GM10248 (cell line): Measurements from ENCODE around the gene MYOM3.
"Not testable (repeated sequence)": the region's sequence is repeated elsewhere in the genome, so short reads cannot be mapped to it uniquely, and the experiment has no call there.

ENCODE experiments used
- CTCF ChIA-PET: fragments of 300-600 bp; sonication (Branson Sonifier 250); formaldehyde crosslinking; extraction: SDS; loops from one replicate; lab custom pipeline; 2021; ENCODE audit warnings: antibody characterized with exemption; lab: Yijun Ruan, JAX
- POLR2A ChIA-PET: fragments of 350-650 bp; sonication (Branson Sonifier 250); formaldehyde crosslinking; extraction: SDS; loops from one replicate; lab custom pipeline; 2020; ENCODE audit warnings: antibody characterized with exemption; lab: Yijun Ruan, JAX
- DNase-seq: peaks from one replicate; pipeline ENCODE4 v3.0.0; 2012; ENCODE audit errors: extremely low spot score
- CTCF ChIP-seq: IDR thresholded peaks from 2 replicates; pipeline ENCODE4 v1.5.1; 2012; ENCODE audit warnings: mild to moderate bottlenecking, low read depth; ENCODE audit errors: extremely low read depth, missing control alignments, control extremely low read depth

MYOM3 gene

DNA sequence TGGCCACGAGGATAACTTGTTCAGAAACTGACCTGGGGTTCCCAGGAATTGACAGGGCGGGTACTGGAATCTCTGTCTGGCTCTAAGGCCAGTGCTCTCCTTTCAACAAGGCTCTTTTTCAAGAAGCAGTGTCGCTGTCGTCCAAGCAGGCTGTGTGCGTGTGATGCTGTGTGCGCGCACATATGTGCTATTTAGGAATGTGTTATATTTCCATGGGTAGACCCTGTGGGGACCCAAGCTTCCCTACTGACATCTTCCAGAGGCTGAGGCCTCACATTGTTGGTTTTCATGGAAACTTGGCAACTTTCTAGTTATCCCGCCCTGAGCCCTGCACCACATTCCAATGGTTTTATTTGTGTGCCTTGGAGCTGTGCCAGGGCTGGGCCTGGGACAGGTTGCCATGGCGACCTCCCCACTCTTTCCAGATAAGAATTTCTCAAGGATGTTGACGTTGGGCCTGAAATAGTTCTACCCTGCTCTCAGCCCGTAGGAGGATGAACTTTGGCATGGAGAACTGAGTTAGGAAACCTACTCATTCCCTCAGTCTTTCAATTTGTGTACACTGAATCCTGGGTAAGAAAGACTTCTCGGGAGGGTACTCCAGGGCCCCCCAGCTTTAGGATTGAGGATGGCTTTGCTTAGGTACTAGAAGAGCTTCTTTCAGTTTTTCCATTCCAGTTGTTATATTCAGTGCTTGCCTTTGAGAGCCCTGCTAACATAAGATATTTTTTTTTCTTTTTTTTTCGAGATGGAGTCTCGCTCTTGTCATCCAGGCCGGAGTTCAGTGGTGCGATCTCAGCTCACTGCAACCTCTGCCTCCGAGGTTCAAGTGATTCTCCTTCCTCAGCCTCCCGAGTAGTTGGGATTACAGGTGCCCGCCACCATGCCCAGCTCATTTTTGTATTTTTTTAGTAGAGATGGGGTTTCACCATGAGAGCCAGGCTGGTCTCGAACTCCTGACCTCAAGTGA is 93.0 kb downstream of the MYOM3 start:
- no peak for TF ChIP-seq CTCF
- DNase-seq: no peak
- CTCF ChIA-PET: interaction anchor here (1.0 to 1.6 kb wide), 3 partner anchors 9 to 132 kb away, joined by 3 to 4 read pairs (median 4); no protein-coding TSS in a partner anchor
- POLR2A ChIA-PET: no interaction called here

- no peak for DNase-seq
- ChIA-PET POLR2A (no interaction called here), CTCF (interaction anchor here (0.7 to 1.2 kb wide), 2 partner anchors 13 to 615 kb away, joined by 3 to 4 read pairs; no protein-coding TSS in a partner anchor)
- no peak for TF ChIP-seq CTCF
Observed at GRCh38 chr1:24015221-24016210, 96.4 kb downstream of the MYOM3 start.

DNA sequence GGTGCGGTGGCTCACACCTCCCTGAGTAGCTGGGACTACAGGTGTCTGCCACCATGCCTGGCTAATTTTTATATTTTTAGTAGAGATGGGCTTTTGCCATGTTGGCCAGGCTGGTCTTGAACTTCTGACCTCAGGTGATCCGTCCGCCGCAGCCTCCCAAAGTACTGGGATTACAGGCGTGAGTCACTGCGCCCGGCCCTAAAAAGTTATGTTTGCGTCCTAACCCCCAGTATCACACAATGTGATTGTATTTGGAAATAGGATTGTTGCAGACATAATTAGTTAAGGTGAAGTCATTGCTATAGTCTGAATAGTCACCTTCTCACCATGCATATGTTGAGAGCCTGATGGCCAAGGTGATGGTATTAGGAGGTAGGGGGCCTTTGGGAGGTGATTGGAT is 99.1 kb downstream of the MYOM3 start:
- POLR2A ChIA-PET, DNase-seq, CTCF ChIA-PET: not testable (repeated sequence)

GRCh38 chr1:24010650-24011049 is 101.3 kb downstream of the MYOM3 start:
- ChIA-PET POLR2A (no interaction called here), CTCF (interaction anchor here (1.4 to 1.8 kb wide), 2 partner anchors 11 to 17 kb away, joined by 4 to 6 read pairs; no protein-coding TSS in a partner anchor)
- DNase-seq: no peak
- no peak for TF ChIP-seq CTCF

- DNase-seq: no peak
- TF ChIP-seq CTCF: no peak
- POLR2A ChIA-PET: no interaction called here
- CTCF ChIA-PET: interaction anchor here (1.4 kb wide), 1 partner anchor 19 kb away, joined by 4 read pairs; no protein-coding TSS in a partner anchor
Observed at GRCh38 chr1:24009406-24009805, 102.5 kb downstream of the MYOM3 start.

- CTCF ChIA-PET, POLR2A ChIA-PET: not testable (repeated sequence)
Observed at GRCh38 chr1:24008574-24009184, 103.3 kb downstream of the MYOM3 start.

DNA sequence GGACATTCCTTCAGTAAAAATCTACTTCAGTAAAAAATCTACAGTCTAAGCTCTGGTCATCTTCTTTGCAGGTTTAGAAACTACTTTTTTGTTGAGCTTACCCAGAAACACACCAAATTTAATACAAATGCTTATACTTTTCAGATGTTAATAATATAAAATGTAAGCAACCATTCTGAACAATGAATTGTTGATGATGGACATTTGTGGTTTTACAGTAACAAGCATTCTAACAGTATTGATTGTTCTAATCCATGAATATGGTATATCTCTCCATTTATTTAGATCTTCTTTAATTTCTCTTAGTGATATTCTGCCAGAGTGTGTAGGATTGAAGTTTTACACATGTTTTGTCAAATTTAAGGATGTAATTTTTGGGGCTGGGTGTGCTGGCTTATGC is 104.9 kb downstream of the MYOM3 start:
- DNase-seq: no peak
- ChIA-PET POLR2A (no interaction called here), CTCF (interaction anchor here (1.4 kb wide), 1 partner anchor 21 kb away, joined by 4 read pairs; no protein-coding TSS in a partner anchor)
- no peak for TF ChIP-seq CTCF

More at GRCh38 chr1:24008574-24009184, 103.3 kb downstream of the MYOM3 start:
- DNase-seq: not testable (repeated sequence)
